OCI-LY3 (cell line): ENCODE data around the gene PRKAR1B.
"Not testable (repeated sequence)": the region's sequence is repeated elsewhere in the genome, so short reads cannot be mapped to it uniquely, and the experiment has no call there.

Experiments used
- H2AFZ ChIP-seq: fragments of 200-600, 300-600 bp; shearing (Covaris generic); 2 replicates; pipeline ENCODE4 v1.6.0; 2014; ENCODE audit warnings: antibody characterized with exemption, low read depth, low read length
- H3K27ac ChIP-seq: fragments of 200-600, 300-600 bp; sonication (generic); 2 replicates; pipeline ENCODE4 v1.5.1; 2014; ENCODE audit warnings: mild to moderate bottlenecking, low read length, moderate library complexity, mixed read lengths
- H3K27me3 ChIP-seq: fragments of 200-600, 300-600 bp; sonication (generic); 2 replicates; pipeline ENCODE4 v1.6.1; 2014; ENCODE audit warnings: low read depth, low read length, mixed read lengths
- H3K36me3 ChIP-seq: fragments of 200-600, 300-600 bp; sonication (generic); replicated peaks from 2 replicates; pipeline ENCODE3; 2014; ENCODE audit warnings: low read depth, low read length, mixed read lengths
- H3K4me1 ChIP-seq: fragments of 300-600, 200-600 bp; sonication (generic); 2 replicates; pipeline ENCODE4 v1.6.1; 2014; ENCODE audit warnings: low read length, mixed read lengths
- H3K4me2 ChIP-seq: fragments of 200-600, 300-600 bp; sonication (generic); 2 replicates; pipeline ENCODE4 v1.6.1; 2014; ENCODE audit warnings: low read length, mixed read lengths
- H3K4me3 ChIP-seq: fragments of 300-600, 200-600 bp; sonication (generic); 2 replicates; pipeline ENCODE4 v1.5.1; 2014; ENCODE audit warnings: antibody characterized with exemption, mild to moderate bottlenecking, low read length, moderate library complexity
- H3K79me2 ChIP-seq: fragments of 300-600, 200-600 bp; shearing (Covaris generic); 2 replicates; pipeline ENCODE4 v1.6.1; 2014; ENCODE audit warnings: mild to moderate bottlenecking, low read length, mixed read lengths
- H3K9ac ChIP-seq: fragments of 300-600, 200-600 bp; shearing (Covaris generic); 2 replicates; pipeline ENCODE4 v1.6.0; 2014; ENCODE audit warnings: mild to moderate bottlenecking, low read length, moderate library complexity
- H3K9me3 ChIP-seq: fragments of 200-600, 300-600 bp; shearing (Covaris generic); 2 replicates; pipeline ENCODE4 v1.6.1; 2014; ENCODE audit warnings: low read length, mixed read lengths; ENCODE audit not compliant: insufficient read depth
- H4K20me1 ChIP-seq: fragments of 200-600, 300-600 bp; sonication (generic); 2 replicates; pipeline ENCODE4 v1.6.1; 2016; ENCODE audit warnings: low read length, mixed read lengths; ENCODE audit not compliant: insufficient read depth
- EZH2phosphoT487 ChIP-seq: fragments of 200-600 bp; shearing (Covaris generic); IDR thresholded peaks from 2 replicates; pipeline ENCODE4 v1.6.1; 2018; ENCODE audit warnings: antibody characterized with exemption, mixed run types, low read depth
- TF ChIP-seq, protein P1 (sequence below): fragments of 200-600, 300-600 bp; sonication (generic); IDR thresholded peaks from 2 replicates; pipeline ENCODE4 v1.5.1; 2014; ENCODE audit warnings: antibody characterized with exemption, low read length, low read depth

PRKAR1B gene

DNA sequence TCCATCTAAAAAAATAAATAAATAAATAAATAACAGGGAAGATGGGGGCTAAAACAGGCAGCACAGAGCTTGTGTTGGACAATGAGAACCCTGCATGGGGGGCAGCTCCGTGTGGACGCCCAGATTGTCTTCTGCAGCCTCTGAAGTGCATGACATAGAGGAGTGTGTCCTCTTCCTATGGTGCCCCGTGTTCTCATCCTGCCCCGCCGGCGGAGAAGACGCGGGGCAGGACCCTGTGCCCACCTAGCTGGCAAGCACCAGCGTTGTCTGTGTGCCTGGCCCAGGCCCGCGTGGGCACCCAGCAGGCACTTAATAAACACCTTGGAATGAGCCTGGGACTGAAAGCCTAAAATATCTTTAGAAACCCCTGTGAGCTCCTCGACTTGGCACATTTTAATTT, 89.3 kb downstream of the PRKAR1B start:
- TF ChIP-seq, protein P1, sequence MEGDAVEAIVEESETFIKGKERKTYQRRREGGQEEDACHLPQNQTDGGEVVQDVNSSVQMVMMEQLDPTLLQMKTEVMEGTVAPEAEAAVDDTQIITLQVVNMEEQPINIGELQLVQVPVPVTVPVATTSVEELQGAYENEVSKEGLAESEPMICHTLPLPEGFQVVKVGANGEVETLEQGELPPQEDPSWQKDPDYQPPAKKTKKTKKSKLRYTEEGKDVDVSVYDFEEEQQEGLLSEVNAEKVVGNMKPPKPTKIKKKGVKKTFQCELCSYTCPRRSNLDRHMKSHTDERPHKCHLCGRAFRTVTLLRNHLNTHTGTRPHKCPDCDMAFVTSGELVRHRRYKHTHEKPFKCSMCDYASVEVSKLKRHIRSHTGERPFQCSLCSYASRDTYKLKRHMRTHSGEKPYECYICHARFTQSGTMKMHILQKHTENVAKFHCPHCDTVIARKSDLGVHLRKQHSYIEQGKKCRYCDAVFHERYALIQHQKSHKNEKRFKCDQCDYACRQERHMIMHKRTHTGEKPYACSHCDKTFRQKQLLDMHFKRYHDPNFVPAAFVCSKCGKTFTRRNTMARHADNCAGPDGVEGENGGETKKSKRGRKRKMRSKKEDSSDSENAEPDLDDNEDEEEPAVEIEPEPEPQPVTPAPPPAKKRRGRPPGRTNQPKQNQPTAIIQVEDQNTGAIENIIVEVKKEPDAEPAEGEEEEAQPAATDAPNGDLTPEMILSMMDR, result no peak
- TF ChIP-seq EZH2phosphoT487, result no peak
- H3K9me3 ChIP-seq, result no peaks in the 10 kb centered on the region

DNA sequence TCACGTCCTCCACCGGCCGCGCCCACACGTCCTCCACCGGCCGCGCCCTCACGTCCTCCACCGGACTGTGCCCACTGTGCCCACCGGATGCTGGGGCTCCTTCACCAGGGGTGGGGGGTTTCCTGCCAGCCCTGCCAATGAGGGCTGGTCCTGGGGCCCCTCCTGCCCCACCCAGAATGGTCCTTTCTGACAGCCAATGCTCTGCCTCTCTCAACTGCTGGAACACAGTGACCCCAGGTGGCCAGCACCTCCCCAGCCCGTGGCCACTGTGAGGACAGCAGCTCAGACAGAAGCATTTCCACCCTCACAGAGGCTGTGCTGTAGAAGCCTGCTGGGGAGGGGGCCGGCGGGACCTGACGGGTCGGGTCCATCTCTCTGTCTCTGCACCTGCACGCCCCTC, 90.7 kb downstream of the PRKAR1B start:
- Histone ChIP-seq H4K20me1 (no peaks in the 10 kb centered on the region), H3K27me3 (no peaks in the 10 kb centered on the region), H3K27ac (no peak overlapping the region), H3K4me1 (no peaks in the 10 kb centered on the region), H3K36me3 (no peaks in the 10 kb centered on the region), H2AFZ (no peak overlapping the region), H3K9me3 (no peaks in the 10 kb centered on the region), H3K4me3 (no peak overlapping the region), H3K4me2 (no peak overlapping the region), H3K9ac (no peak overlapping the region), H3K79me2 (no peaks in the 10 kb centered on the region)
- TF ChIP-seq, protein P1, result no peak
- no peak for TF ChIP-seq EZH2phosphoT487

More for the DNA sequence above, 89.3 kb downstream of the PRKAR1B start:
- Histone ChIP-seq H3K4me1 (no peaks in the 10 kb centered on the region), H2AFZ (no peak overlapping the region), H4K20me1 (no peaks in the 10 kb centered on the region), H3K27ac (no peak overlapping the region), H3K79me2 (no peaks in the 10 kb centered on the region), H3K4me3 (no peak overlapping the region), H3K9ac (no peak overlapping the region), H3K36me3 (no peaks in the 10 kb centered on the region), H3K27me3 (no peaks in the 10 kb centered on the region), H3K4me2 (no peak overlapping the region)

DNA sequence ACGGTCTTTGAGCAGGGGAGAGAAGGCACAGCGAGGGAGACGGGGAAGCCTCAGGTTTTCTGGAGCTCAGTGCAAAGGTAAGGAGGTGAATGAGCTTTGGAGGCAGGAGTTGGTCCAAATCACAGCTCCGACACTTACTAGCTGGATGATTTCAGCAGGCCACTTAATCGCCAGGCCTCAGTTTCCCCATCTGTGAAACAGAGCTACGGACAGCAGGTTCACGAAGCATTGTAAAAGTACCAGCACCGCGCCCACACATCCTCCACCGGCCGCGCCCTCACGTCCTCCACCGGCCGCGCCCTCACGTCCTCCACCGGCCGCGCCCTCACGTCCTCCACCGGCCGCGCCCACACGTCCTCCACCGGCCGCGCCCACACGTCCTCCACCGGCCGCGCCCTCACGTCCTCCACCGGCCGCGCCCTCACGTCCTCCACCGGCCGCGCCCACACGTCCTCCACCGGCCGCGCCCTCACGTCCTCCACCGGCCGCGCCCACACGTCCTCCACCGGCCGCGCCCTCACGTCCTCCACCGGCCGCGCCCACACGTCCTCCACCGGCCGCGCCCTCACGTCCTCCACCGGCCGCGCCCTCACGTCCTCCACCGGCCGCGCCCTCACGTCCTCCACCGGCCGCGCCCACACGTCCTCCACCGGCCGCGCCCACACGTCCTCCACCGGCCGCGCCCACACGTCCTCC, 91.2 kb downstream of the PRKAR1B start:
- not testable (repeated sequence) for H4K20me1 ChIP-seq, H3K9me3 ChIP-seq, H3K27me3 ChIP-seq, H3K4me2 ChIP-seq, H2AFZ ChIP-seq, H3K9ac ChIP-seq, H3K36me3 ChIP-seq, H3K27ac ChIP-seq, H3K4me1 ChIP-seq, H3K79me2 ChIP-seq, H3K4me3 ChIP-seq

DNA sequence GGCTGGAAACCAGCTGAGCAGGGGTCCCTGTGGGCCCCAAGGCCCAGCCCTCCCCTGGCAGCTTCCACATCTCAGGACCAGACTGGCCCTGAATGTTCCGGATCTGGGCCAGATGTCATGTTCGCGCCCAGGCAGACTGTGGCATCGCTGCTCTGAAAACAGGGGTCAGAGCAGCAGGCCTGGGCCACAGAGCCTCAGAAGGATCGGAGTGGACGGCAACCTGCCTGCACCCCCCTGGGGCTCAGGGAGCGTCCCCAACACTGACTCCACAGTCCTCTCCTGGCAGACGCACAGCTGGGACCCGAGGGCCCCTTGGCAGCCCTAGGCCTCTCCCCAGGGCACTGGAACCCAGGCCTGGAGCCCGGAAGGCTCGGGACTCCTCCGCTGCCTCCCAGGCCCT, 91.9 kb downstream of the PRKAR1B start:
- Histone ChIP-seq H3K9ac (no peak overlapping the region), H3K4me3 (no peak overlapping the region)

More for the DNA sequence above, 91.9 kb downstream of the PRKAR1B start:
- Histone ChIP-seq H3K79me2 (no peaks in the 10 kb centered on the region), H3K27me3 (no peaks in the 10 kb centered on the region), H3K4me2 (no peak overlapping the region), H3K36me3 (no peaks in the 10 kb centered on the region), H4K20me1 (no peaks in the 10 kb centered on the region), H3K4me1 (no peaks in the 10 kb centered on the region), H3K27ac (no peak overlapping the region), H2AFZ (no peak overlapping the region), H3K9me3 (no peaks in the 10 kb centered on the region)
- no peak for TF ChIP-seq EZH2phosphoT487
- TF ChIP-seq, protein P1, result no peak
